CD4-positive, alpha-beta T cell treated with Interleukin-21 for 1 hour (primary cell): ENCODE data around the gene RSPO1.
"Not testable (repeated sequence)": the region's sequence is repeated elsewhere in the genome, so short reads cannot be mapped to it uniquely, and the experiment has no call there.

Experiments used
- DNase-seq: peaks from one replicate; pipeline ENCODE4 v3.0.0-alpha.2; 2020

RSPO1 gene, protein sequence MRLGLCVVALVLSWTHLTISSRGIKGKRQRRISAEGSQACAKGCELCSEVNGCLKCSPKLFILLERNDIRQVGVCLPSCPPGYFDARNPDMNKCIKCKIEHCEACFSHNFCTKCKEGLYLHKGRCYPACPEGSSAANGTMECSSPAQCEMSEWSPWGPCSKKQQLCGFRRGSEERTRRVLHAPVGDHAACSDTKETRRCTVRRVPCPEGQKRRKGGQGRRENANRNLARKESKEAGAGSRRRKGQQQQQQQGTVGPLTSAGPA

GRCh38 chr1:37634244-37634991 is at the start of gene RSPO1:
RSPO1 (minus strand) TSS chr1:37634892; CDS start chr1:37629661, 5,231 bp downstream.
- DNase-seq, result no peak

- not testable (repeated sequence) for DNase-seq
These were observed 49.5 kb upstream of the RSPO1 start for GRCh38 chr1:37684182-37684581.

- peak; percentile 79 for DNase-seq
These were observed 47.8 kb upstream of the RSPO1 start for GRCh38 chr1:37682334-37682987.

DNA sequence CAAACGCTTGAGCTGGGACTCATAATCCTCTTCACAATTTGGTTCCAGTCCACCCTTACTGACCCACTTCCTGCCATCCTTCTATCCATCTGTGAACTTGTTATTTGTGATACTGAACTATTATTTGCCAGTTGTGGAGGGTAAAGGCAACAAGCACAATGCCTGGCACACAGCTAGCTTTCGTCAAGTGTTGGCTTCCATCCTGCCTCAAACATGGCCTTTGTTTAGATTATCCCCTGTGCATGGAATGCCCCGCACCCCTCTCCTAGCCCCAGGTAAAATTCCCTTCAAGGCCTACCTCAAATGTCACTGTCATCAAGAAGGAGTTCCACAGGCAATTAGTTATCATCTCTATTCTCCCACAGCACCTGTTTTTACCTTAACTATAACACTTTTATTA is 46.2 kb upstream of the RSPO1 start:
- DNase-seq, result no peak

GRCh38 chr1:37677808-37678207 is 43.1 kb upstream of the RSPO1 start:
- DNase-seq, result no peak

DNA sequence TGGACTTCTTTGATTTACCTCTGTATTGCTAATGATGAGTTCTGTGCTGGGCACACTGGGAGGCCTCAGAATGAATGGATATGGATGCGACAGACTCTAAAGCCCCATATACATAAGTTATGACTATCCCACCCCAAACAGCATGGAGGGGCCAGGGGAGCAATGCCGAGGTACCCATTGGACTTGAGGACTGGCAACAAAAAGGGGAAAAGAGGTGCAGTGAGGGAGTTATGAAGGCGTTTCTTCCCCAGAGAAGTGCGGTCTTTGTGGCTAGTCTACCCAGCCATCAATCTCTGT is 42.4 kb upstream of the RSPO1 start:
- DNase-seq, result no peak

GRCh38 chr1:37676281-37677142 is 41.8 kb upstream of the RSPO1 start:
- no peak for DNase-seq

GRCh38 chr1:37673920-37674319 is 39.2 kb upstream of the RSPO1 start:
- DNase-seq, result peak; percentile 75

DNA sequence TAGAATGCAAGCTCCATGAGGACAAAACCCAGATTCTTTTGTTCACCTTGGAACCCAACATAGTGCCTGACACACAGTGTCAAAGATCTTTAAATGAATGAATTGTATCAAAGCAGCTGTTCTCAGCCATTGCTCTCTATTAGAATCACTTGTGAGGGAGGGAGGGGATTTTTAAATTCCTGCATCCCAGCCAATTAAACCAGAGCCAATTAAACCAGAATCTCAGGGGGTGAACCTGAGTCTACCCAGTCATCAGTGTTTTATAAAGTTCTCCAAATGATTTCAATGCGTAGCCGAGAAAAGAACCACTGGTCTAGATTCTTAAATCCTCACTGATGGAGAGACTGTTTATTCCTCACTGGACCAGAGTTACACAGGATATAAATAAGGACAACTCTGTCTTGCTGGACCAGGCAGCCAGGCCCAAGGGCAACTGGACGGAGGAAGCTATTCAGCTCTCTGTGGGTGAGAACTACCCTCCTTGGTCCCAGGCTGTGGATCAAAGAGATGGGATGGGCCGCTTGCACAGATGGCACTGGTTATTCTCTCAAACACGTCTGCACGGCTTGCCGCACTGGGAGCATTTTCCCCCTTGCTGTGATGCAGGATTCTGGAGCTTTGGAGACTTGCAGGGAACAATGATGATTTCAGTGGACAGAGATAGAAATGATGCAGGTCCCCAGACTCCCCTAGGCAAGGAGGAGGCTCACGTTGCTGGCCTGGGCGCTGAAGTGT is 37.6 kb upstream of the RSPO1 start:
- DNase-seq, result no peak

GRCh38 chr1:37671261-37671660 is 36.6 kb upstream of the RSPO1 start:
- DNase-seq, result no peak

GRCh38 chr1:37670133-37670532 is 35.4 kb upstream of the RSPO1 start:
- no peak for DNase-seq

DNA sequence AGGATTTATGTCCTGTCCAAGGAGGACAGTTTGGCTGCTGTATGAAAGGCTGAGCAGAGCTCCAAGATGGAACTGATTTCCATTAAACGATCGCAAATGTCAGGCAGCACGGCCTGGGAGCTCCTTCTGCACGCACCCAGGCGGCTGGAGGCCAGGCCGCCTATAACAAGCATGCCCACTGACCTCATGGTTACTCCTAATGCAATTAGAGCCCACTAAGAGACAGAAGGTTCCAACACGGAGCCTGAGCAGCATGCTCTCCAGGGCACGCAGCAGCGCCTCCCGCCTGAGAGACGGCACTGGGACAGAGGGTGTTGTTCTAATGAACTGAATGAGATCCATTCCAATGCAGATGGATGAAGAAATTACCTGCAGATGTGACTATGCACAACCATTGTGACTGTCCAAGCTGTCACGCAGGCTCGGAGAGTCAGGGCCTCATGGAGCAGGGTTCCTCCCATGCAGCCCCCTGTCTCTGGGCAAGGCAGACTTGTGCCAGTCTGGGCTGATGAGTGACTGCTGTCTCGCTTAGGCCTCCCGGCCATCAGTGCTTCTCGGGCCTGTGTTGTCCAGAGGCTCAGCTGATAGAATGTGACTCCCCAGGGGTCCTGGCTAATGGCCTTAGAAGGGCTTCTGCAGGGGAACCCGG is 32.5 kb upstream of the RSPO1 start:
- DNase-seq, result no peak

- no peak for DNase-seq
These were observed 31.7 kb upstream of the RSPO1 start for GRCh38 chr1:37666241-37666867.

GRCh38 chr1:37663426-37664000 is 28.8 kb upstream of the RSPO1 start:
- DNase-seq, result no peak

GRCh38 chr1:37662031-37662755 is 27.5 kb upstream of the RSPO1 start:
- no peak for DNase-seq

- DNase-seq, result no peak
These were observed 26.7 kb upstream of the RSPO1 start for GRCh38 chr1:37661401-37661800.

DNA sequence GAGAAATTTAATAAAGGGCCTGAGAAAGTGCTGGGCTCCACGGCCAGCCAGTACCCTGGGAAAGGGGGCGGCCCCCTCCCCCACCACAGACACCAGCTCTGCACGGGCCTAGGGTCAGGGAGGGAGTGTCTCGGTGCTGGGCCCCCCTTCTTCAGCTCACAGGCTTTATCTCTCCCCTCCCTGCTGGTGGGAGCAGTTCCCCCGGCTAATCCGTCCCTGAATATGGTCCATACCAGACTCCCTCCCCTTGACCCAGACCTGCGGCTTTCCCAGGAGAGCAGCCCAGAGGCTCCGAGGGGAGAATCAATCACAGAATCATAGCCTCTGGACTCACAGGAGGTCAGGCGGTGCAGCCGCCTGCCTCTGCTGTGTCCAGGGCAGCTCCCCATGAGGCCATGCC is 26.0 kb upstream of the RSPO1 start:
- DNase-seq, result no peak

- no peak for DNase-seq
These were observed 23.8 kb upstream of the RSPO1 start for GRCh38 chr1:37658486-37658885.

DNA sequence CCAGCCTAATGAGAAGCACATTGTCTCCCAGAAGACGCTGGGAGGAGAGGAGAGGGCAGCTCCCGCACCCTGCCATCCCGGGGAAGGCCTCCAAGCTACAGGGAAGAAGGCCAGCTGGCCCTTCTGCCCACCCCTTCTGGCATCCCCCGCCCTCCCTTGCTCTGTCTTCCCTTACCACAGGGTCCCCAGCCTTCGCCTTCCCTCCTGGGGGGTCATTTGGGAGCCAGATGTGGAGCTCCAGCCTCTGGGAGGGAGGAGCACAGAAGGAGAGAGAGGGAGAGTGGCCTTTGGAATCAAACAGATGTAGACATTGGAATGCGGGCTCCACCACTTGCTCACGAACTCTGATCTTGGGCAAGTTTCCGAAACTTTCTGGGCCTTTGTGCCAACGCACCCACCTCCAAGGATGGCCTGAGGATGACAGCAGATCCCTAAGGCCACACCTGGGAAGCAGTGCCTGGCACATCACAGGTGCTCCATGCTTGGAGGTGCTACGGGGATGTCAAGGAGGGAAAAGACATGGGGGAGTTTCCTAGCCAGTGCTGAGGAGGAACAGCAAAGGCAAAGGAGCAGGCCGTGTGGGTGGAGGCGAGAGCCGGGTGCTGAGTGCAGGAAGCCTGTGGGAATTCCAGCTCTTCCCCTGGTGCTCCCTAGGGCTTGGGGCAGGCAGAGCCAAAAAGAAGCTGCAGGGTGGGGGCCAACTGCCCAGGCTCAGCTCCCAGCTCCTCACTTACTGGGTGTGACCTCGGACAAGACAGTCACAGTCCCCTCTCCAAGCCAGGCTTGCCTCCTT is 23.1 kb upstream of the RSPO1 start:
- DNase-seq, result no peak

DNA sequence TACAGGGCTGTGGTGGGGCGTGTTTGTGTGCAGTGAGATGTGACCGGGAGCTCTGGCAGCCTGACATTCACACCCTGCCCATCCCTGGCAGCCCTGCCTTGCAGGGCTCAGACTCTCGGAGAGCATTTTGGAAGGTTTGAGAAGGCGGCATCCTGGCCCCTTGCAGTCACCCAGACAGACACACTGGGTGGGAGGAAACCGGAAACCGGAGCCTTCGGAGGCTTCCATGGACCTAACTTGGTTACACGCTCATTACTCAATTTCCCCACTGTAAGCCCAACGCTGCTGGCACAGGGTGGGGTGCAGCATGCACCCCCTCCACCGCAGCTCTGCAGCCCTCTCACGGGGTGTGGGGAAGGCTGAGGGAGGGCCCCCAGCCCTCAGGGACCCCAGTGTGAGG is 22.2 kb upstream of the RSPO1 start:
- no peak for DNase-seq
